ENCODE data around the gene RPH3AL.

The RPH3AL gene

GRCh38 chr17:311119-311782 lies 41.4 kb downstream of the RPH3AL start:
- H3K27ac ChIP-seq: no peak overlapping the region
- TF ChIP-seq, protein P1, sequence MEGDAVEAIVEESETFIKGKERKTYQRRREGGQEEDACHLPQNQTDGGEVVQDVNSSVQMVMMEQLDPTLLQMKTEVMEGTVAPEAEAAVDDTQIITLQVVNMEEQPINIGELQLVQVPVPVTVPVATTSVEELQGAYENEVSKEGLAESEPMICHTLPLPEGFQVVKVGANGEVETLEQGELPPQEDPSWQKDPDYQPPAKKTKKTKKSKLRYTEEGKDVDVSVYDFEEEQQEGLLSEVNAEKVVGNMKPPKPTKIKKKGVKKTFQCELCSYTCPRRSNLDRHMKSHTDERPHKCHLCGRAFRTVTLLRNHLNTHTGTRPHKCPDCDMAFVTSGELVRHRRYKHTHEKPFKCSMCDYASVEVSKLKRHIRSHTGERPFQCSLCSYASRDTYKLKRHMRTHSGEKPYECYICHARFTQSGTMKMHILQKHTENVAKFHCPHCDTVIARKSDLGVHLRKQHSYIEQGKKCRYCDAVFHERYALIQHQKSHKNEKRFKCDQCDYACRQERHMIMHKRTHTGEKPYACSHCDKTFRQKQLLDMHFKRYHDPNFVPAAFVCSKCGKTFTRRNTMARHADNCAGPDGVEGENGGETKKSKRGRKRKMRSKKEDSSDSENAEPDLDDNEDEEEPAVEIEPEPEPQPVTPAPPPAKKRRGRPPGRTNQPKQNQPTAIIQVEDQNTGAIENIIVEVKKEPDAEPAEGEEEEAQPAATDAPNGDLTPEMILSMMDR (IDR thresholded peaks at IDR 0.05): no peak
- TF ChIP-seq ZFX (IDR thresholded peaks at IDR 0.05; ENCODE audit: borderline replicate concordance): no peak

DNA sequence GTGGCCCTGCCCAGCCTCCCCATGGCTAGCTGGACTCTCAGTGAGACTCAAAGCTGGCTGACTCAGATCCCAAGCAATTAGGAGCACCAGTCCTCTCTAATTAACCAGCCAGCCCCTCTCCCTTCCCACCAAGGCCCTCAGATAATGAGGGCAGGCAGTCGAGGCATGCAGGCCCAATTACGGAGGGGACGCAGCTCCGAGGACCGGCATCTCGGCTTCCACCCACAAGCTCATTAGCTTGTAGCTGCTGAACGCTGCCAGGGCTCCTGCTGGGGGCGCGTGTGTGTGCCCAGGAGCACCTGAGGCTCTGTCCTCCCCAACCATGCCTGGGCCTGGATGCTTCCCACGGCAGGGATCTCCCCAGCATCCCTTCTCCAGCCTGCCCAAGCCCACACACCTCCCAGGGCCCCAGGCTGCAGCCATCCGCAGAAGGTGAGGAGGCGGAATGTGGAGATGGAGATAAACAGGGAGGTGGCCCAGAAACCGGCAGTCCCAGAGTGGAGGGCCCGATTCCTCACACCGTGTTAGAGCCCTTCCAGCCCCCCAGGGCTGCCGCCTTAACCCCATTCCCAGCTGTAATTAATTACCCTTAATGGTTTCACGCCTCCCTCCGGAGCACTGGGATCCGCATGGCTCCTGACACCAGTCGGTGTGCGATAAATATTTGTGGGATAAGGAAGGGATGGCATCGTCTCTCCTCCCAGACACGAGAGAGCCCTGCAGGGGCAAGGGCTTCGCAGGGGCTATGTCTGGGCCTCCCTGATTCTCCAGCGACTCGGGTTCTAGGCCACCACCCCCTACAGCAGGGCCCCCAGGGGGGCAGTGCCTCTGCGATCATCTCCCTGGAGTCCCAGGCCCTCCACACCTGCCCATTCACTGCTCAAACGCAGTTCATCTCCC lies 42.2 kb downstream of the RPH3AL start:
- TF ChIP-seq, protein P1 (IDR thresholded peaks at IDR 0.05): no peak
- TF ChIP-seq ZFX (IDR thresholded peaks at IDR 0.05; ENCODE audit: borderline replicate concordance): no peak
- no peak overlapping the region for H3K27ac ChIP-seq

DNA sequence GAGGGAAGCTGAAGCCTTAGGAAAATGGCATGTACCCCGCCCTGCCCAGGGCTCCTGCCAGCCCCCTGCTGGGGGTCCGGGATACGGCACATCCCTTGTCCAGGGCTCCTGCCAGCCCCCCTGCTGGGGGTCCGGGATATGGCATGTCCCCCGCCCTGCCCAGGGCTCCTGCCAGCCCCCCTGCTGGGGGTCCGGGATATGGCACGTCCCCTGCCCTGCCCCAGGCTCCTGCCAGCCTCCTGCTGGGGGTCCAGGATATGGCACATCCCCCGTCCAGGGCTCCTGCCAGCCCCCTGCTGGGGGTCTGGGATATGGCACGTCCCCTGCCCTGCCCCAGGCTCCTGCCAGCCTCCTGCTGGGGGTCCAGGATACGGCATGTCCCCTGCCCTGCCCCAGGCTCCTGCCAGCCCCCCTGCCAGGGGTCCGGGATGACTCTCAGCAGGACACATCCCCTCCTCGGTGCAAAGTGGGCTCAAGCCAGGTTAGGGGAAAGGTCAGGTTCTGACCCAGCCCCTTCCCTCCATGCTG lies 43.2 kb downstream of the RPH3AL start:
- no peak overlapping the region for H3K27ac ChIP-seq
- TF ChIP-seq, protein P1 (IDR thresholded peaks at IDR 0.05): no peak
- TF ChIP-seq ZFX (IDR thresholded peaks at IDR 0.05; ENCODE audit: borderline replicate concordance): no peak

GRCh38 chr17:307741-308507 lies 44.7 kb downstream of the RPH3AL start:
- no peak overlapping the region for H3K27ac ChIP-seq
- TF ChIP-seq ZFX (IDR thresholded peaks at IDR 0.05; ENCODE audit: borderline replicate concordance): no peak
- TF ChIP-seq, protein P1 (IDR thresholded peaks at IDR 0.05): no peak

DNA sequence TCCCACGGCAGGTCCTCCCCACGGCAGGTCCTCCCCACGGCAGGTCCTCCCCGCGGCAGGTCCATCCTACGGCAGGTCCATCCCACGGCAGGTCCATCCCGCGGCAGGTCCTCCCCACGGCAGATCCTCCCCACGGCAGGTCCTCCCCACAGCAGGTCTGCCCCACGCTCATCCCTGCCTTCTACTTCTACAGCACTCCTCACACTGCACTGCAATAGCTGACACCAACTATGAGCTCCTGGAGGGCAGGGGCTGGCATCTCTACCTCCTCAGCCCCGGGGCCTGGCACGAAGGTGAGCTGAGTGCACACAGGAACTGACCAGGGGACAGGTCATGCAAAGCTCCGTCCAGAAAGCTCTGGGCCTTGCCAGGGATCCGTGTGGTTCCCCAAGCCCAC lies 45.3 kb downstream of the RPH3AL start:
- TF ChIP-seq, protein P1 (IDR thresholded peaks at IDR 0.05): no peak
- no peak for TF ChIP-seq ZFX (IDR thresholded peaks at IDR 0.05; ENCODE audit: borderline replicate concordance)
- no peak overlapping the region for H3K27ac ChIP-seq

DNA sequence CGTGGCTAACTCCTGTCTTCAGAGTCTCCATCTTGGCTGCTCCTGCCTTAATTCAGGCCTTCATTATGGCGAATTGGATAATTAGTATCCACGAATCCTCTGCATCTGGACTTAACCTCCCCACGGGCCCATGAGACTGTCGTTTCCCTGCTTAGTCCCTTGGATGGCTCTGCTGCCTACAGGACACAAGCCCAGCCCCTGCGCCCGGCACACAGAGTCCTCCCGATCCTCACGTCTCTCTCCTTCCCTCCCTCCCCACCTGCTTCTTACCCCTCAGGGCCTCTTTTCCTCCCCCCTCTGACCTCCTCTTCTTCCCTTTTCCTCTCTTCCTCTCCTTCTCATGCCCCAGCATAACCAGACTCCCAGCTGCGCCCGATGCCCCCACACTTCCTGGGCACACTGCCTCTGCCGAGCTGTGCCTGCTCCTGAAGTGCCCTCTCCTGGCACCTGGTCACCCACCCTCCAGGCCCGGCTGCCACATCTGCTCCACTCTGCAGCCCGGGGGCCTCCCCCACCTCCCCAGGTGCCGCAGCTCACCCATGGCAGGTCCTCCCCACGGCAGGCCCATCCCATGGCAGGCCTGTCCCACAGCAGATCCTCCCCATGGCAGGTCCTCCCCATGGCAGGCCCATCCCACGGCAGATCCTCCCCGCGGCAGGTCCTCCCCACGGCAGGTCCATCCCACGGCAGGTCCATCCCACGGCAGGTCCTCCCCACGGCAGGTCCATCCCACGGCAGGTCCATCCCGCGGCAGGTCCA lies 45.9 kb downstream of the RPH3AL start:
- no peak overlapping the region for H3K27ac ChIP-seq
- TF ChIP-seq ZFX (IDR thresholded peaks at IDR 0.05; ENCODE audit: borderline replicate concordance): no peak
- TF ChIP-seq, protein P1 (IDR thresholded peaks at IDR 0.05): no peak

Measured in 22Rv1 (cell line).